Mesenchymal stem cell (in vitro differentiated cells and primary cell): Measurements from ENCODE around the gene TMPRSS13.
"Not testable (repeated sequence)": the region's sequence is repeated elsewhere in the genome, so short reads cannot be mapped to it uniquely, and the experiment has no call there.

Experiments used
- DNase-seq: peaks from one replicate; pipeline ENCODE4 v3.0.0-alpha.2; 2013
- H2AFZ ChIP-seq: one replicate; pipeline ENCODE4 v1.6.1; 2013; ENCODE audit warnings: low read depth, mild to moderate bottlenecking, control low read depth, inconsistent platforms, low read length, moderate library complexity
- H2AK5ac ChIP-seq: 2 replicates; pipeline ENCODE4 v1.6.1; 2013; ENCODE audit warnings: low read length, moderate library complexity, mild to moderate bottlenecking, inconsistent platforms; ENCODE audit not compliant: severe bottlenecking
- H2BK120ac ChIP-seq: one replicate; pipeline ENCODE4 v1.6.1; 2013; ENCODE audit warnings: low read depth, mild to moderate bottlenecking, inconsistent platforms, low read length, moderate library complexity
- H2BK12ac ChIP-seq, 2 experiments: one replicate each; pipeline ENCODE4 v1.6.1; 2013; ENCODE audit warnings: inconsistent platforms in 2 of 2, low read length in 2 of 2, mild to moderate bottlenecking in 2 of 2, moderate library complexity in 2 of 2, control low read depth in 1 of 2
- H2BK15ac ChIP-seq: one replicate; pipeline ENCODE4 v1.6.1; 2013; ENCODE audit warnings: mild to moderate bottlenecking, low read depth, inconsistent platforms; ENCODE audit not compliant: poor library complexity, severe bottlenecking
- H2BK5ac ChIP-seq: 2 replicates; pipeline ENCODE4 v1.6.1; 2013; ENCODE audit warnings: low read depth, mild to moderate bottlenecking, low read length, control low read depth, inconsistent platforms; ENCODE audit not compliant: poor library complexity, severe bottlenecking
- H3K14ac ChIP-seq, 2 experiments: one replicate each; pipeline ENCODE4 v1.6.1; 2013; ENCODE audit warnings: inconsistent platforms in 2 of 2, low read length in 2 of 2, control low read depth in 1 of 2, mild to moderate bottlenecking in 1 of 2, moderate library complexity in 1 of 2
- H3K18ac ChIP-seq, 2 experiments: one replicate each; pipeline ENCODE4 v1.6.1; 2013; ENCODE audit warnings: inconsistent platforms in 2 of 2, low read length in 2 of 2, control low read depth in 1 of 2, low read depth in 1 of 2, mild to moderate bottlenecking in 1 of 2
- H3K23ac ChIP-seq, 2 experiments: one replicate each; pipeline ENCODE4 v1.6.1; 2013; ENCODE audit warnings: inconsistent platforms in 2 of 2, low read length in 2 of 2, mild to moderate bottlenecking in 2 of 2, moderate library complexity in 2 of 2, control low read depth in 1 of 2
- H3K27ac ChIP-seq: 2 replicates; pipeline ENCODE4 v1.5.1; 2013; ENCODE audit warnings: mild to moderate bottlenecking, moderate library complexity, low read length, control low read depth, inconsistent platforms; ENCODE audit not compliant: poor library complexity, severe bottlenecking
- H3K27me3 ChIP-seq, 2 experiments: 2 replicates each; pipeline versions ENCODE4 v1.6.1 to v1.7.0; 2013; ENCODE audit warnings: low read length in 2 of 2, mild to moderate bottlenecking in 2 of 2, moderate library complexity in 2 of 2, control low read depth in 1 of 2, inconsistent platforms in 1 of 2; ENCODE audit not compliant: control insufficient read depth in 1 of 2, insufficient read depth in 1 of 2
- H3K36me3 ChIP-seq, 2 experiments: 2 replicates each; pipeline versions ENCODE4 v1.6.1 to v1.7.0; 2013; ENCODE audit warnings: low read length in 2 of 2, control low read depth in 1 of 2, inconsistent platforms in 1 of 2, low read depth in 1 of 2, mild to moderate bottlenecking in 1 of 2; ENCODE audit not compliant: insufficient read depth in 2 of 2, control insufficient read depth in 1 of 2
- H3K4ac ChIP-seq, 2 experiments: one replicate each; pipeline ENCODE4 v1.6.1; 2013; ENCODE audit warnings: inconsistent platforms in 2 of 2, low read length in 2 of 2, mild to moderate bottlenecking in 2 of 2, moderate library complexity in 2 of 2, control low read depth in 1 of 2, low read depth in 1 of 2
- H3K4me1 ChIP-seq: 2 replicates; pipeline ENCODE4 v1.6.1; 2013; ENCODE audit warnings: low read depth, low read length, control low read depth; ENCODE audit not compliant: control insufficient read depth, insufficient read depth
- H3K4me2 ChIP-seq: 2 replicates; pipeline ENCODE4 v1.6.1; 2013; ENCODE audit warnings: low read length, mild to moderate bottlenecking, inconsistent platforms; ENCODE audit not compliant: poor library complexity, severe bottlenecking
- H3K4me3 ChIP-seq, 2 experiments: 2 replicates each; pipeline versions ENCODE4 v1.5.1 to v1.7.0; 2013; ENCODE audit warnings: low read length in 2 of 2, mild to moderate bottlenecking in 2 of 2, control low read depth in 1 of 2, low read depth in 1 of 2; ENCODE audit not compliant: insufficient read depth in 1 of 2
- H3K79me1 ChIP-seq: replicated peaks from 2 replicates; pipeline ENCODE4 v1.6.1; 2013; ENCODE audit warnings: mild to moderate bottlenecking, control low read depth, low read length, inconsistent platforms; ENCODE audit not compliant: poor library complexity, severe bottlenecking
- H3K9ac ChIP-seq: 2 replicates; pipeline ENCODE4 v1.7.0; 2013; ENCODE audit warnings: mild to moderate bottlenecking, low read length, moderate library complexity
- H3K9me3 ChIP-seq: 2 replicates; pipeline ENCODE4 v1.7.0; 2013; ENCODE audit warnings: mild to moderate bottlenecking, low read length; ENCODE audit not compliant: control insufficient read depth
- H4K8ac ChIP-seq: one replicate; pipeline ENCODE4 v1.6.1; 2013; ENCODE audit warnings: inconsistent platforms, mild to moderate bottlenecking, low read length, moderate library complexity
- H4K91ac ChIP-seq: one replicate; pipeline ENCODE4 v1.6.1; 2013; ENCODE audit warnings: mild to moderate bottlenecking, low read length, inconsistent platforms
- WGBS: methylation state at CpG from one replicate; pipeline ENCODE4 v1.1.7; 2013; ENCODE audit warnings: mixed read lengths; 5-methylcytosine and 5-hydroxymethylcytosine counted together

TMPRSS13 gene

GRCh38 chr11:117928446-117929141 is 608 bp downstream of the TMPRSS13 start:
- WGBS, result 83% methylated on average over 6 of the region's 6 CpGs

GRCh38 chr11:117927926-117928325 is 1.3 kb downstream of the TMPRSS13 start:
- no peaks in the 10 kb centered on the region for H3K79me1 ChIP-seq
- H3K4me2 ChIP-seq, result no peak overlapping the region
- H2BK15ac ChIP-seq, result no peak overlapping the region
- peak overlapping the region in 1 of 2 experiments; percentile 30 for H3K4ac ChIP-seq
- H3K23ac ChIP-seq, result no peak overlapping the region
- H3K27me3 ChIP-seq, result peaks cover 26 to 64% of the 10 kb centered on the region in 2 experiments
- no peaks in the 10 kb centered on the region for H3K9me3 ChIP-seq
- H3K4me1 ChIP-seq, result peaks cover 9% of the 10 kb centered on the region
- H3K36me3 ChIP-seq, result no peaks in the 10 kb centered on the region
- no peak overlapping the region for H2AFZ ChIP-seq
- no peak overlapping the region for H4K91ac ChIP-seq
- H2AK5ac ChIP-seq, result no peak overlapping the region
- H3K18ac ChIP-seq, result no peak overlapping the region
- H2BK5ac ChIP-seq, result no peak overlapping the region
- no peak overlapping the region for H2BK12ac ChIP-seq
- 92% methylated on average over 3 of the region's 3 CpGs for WGBS
- H3K9ac ChIP-seq, result no peak overlapping the region
- no peak overlapping the region for H4K8ac ChIP-seq
- H3K14ac ChIP-seq, result no peak overlapping the region
- H2BK120ac ChIP-seq, result no peak overlapping the region
- H3K4me3 ChIP-seq, result no peak overlapping the region
- DNase-seq, result no peak
- no peak overlapping the region for H3K27ac ChIP-seq

More at GRCh38 chr11:117928446-117929141, 608 bp downstream of the TMPRSS13 start:
- no peak overlapping the region for H3K9ac ChIP-seq
- H2BK120ac ChIP-seq, result no peak overlapping the region
- no peak overlapping the region for H4K91ac ChIP-seq
- H3K4ac ChIP-seq, result no peak overlapping the region
- no peak overlapping the region for H2BK5ac ChIP-seq
- no peaks in the 10 kb centered on the region for H3K79me1 ChIP-seq
- no peak overlapping the region for H3K4me2 ChIP-seq
- H3K36me3 ChIP-seq, result no peaks in the 10 kb centered on the region
- DNase-seq, result no peak
- H3K9me3 ChIP-seq, result no peaks in the 10 kb centered on the region
- H2AK5ac ChIP-seq, result no peak overlapping the region
- H2BK15ac ChIP-seq, result no peak overlapping the region
- no peak overlapping the region for H2AFZ ChIP-seq
- H3K4me3 ChIP-seq, result no peak overlapping the region
- H3K14ac ChIP-seq, result no peak overlapping the region
- peaks cover 26 to 66% of the 10 kb centered on the region in 2 experiments for H3K27me3 ChIP-seq
- H2BK12ac ChIP-seq, result no peak overlapping the region
- no peak overlapping the region for H3K18ac ChIP-seq
- H3K23ac ChIP-seq, result no peak overlapping the region
- H3K4me1 ChIP-seq, result peaks cover 9% of the 10 kb centered on the region
- H4K8ac ChIP-seq, result no peak overlapping the region
- H3K27ac ChIP-seq, result no peak overlapping the region

GRCh38 chr11:117926166-117926565 is 3.0 kb downstream of the TMPRSS13 start:
- not testable (repeated sequence) for H3K14ac ChIP-seq, H2BK5ac ChIP-seq, H4K91ac ChIP-seq, H2AFZ ChIP-seq, H2BK120ac ChIP-seq, H2AK5ac ChIP-seq, H3K4me3 ChIP-seq, H3K27ac ChIP-seq, H3K4me2 ChIP-seq, H3K9me3 ChIP-seq, DNase-seq, H3K4ac ChIP-seq, H4K8ac ChIP-seq, H3K79me1 ChIP-seq, H3K4me1 ChIP-seq, H3K18ac ChIP-seq, H2BK15ac ChIP-seq, H2BK12ac ChIP-seq, H3K23ac ChIP-seq, H3K9ac ChIP-seq, H3K36me3 ChIP-seq
- WGBS, result 81% methylated on average over 7 of the region's 7 CpGs
- H3K27me3 ChIP-seq, result peaks cover 26 to 74% of the 10 kb centered on the region in 2 experiments

GRCh38 chr11:117925198-117925925 is 3.8 kb downstream of the TMPRSS13 start:
- no peak overlapping the region for H3K23ac ChIP-seq
- H3K27ac ChIP-seq, result no peak overlapping the region
- H2AK5ac ChIP-seq, result no peak overlapping the region
- no peak overlapping the region for H4K91ac ChIP-seq
- H2AFZ ChIP-seq, result no peak overlapping the region
- no peaks in the 10 kb centered on the region for H3K4me1 ChIP-seq
- no peaks in the 10 kb centered on the region for H3K79me1 ChIP-seq
- no peak overlapping the region for H2BK120ac ChIP-seq
- no peak overlapping the region for H2BK5ac ChIP-seq
- H3K36me3 ChIP-seq, result no peaks in the 10 kb centered on the region
- H4K8ac ChIP-seq, result no peak overlapping the region
- WGBS, result 82% methylated on average over 11 of the region's 11 CpGs
- no peak overlapping the region for H2BK12ac ChIP-seq
- peaks cover 26 to 76% of the 10 kb centered on the region in 2 experiments for H3K27me3 ChIP-seq
- H3K4me2 ChIP-seq, result no peak overlapping the region
- DNase-seq, result no peak
- no peak overlapping the region for H3K14ac ChIP-seq
- H3K9ac ChIP-seq, result no peak overlapping the region
- no peak overlapping the region for H2BK15ac ChIP-seq
- H3K18ac ChIP-seq, result no peak overlapping the region
- H3K9me3 ChIP-seq, result no peaks in the 10 kb centered on the region
- H3K4me3 ChIP-seq, result no peak overlapping the region
- H3K4ac ChIP-seq, result no peak overlapping the region
